ENCODE data around the gene CTSO.
"Not testable (repeated sequence)": the region's sequence is repeated elsewhere in the genome, so short reads cannot be mapped to it uniquely, and the experiment has no call there.

Gene CTSO

GRCh38 chr4:155904331-155904730 is 49.3 kb downstream of the CTSO start:
- DNase-seq: no peak

GRCh38 chr4:155903453-155903852 is 50.2 kb downstream of the CTSO start, which contains the start of gene TDO2:
TSS of gene TDO2 (plus strand) at chr4:155903696. CDS start at chr4:155903759, 63 bp downstream.
- no peak for DNase-seq

- DNase-seq: no peak
Measured at GRCh38 chr4:155901013-155901412, 52.7 kb downstream of the CTSO start.

- DNase-seq: no peak
Measured at GRCh38 chr4:155900381-155900780, 53.3 kb downstream of the CTSO start.

GRCh38 chr4:155899891-155900290 is 53.8 kb downstream of the CTSO start:
- DNase-seq: no peak

GRCh38 chr4:155898371-155898770 is 55.3 kb downstream of the CTSO start:
- DNase-seq: not testable (repeated sequence)

GRCh38 chr4:155891058-155891457 is 62.6 kb downstream of the CTSO start:
- no peak for DNase-seq

- no peak for DNase-seq
Measured at GRCh38 chr4:155889946-155890345, 63.7 kb downstream of the CTSO start.

- no peak for DNase-seq
Measured at GRCh38 chr4:155889031-155889793, 64.5 kb downstream of the CTSO start.

- DNase-seq: no peak
Measured at GRCh38 chr4:155887847-155888570, 65.7 kb downstream of the CTSO start.

GRCh38 chr4:155887045-155887444 is 66.6 kb downstream of the CTSO start:
- no peak for DNase-seq

GRCh38 chr4:155885666-155886065 is 68.0 kb downstream of the CTSO start:
- DNase-seq: no peak

- no peak for DNase-seq
Measured at GRCh38 chr4:155883895-155884294, 69.8 kb downstream of the CTSO start.

GRCh38 chr4:155881555-155881954 is 72.1 kb downstream of the CTSO start:
- no peak for DNase-seq

GRCh38 chr4:155879767-155880166 is 73.9 kb downstream of the CTSO start:
- DNase-seq: no peak

GRCh38 chr4:155878611-155879010 is 75.1 kb downstream of the CTSO start:
- no peak for DNase-seq

GRCh38 chr4:155877971-155878370 is 75.7 kb downstream of the CTSO start:
- no peak for DNase-seq

GRCh38 chr4:155875878-155876277 is 77.8 kb downstream of the CTSO start:
- no peak for DNase-seq

All from activated naive CD4-positive, alpha-beta T cell treated with Interleukin-2 at 50 U/mL for 16 hours (primary cell).